Cardiac fibroblast (primary cell): Measurements from ENCODE around the gene GPR78.

Experiments
- DNase-seq, 2 donors: peaks; one replicate each; pipeline versions ENCODE4 v3.0.0 to v3.0.0-alpha.2; 2010; ENCODE audit warnings: low read depth in 2 of 2
- H3K4me3 ChIP-seq, 2 donors: replicated peaks in 1 of 2; 1 replicate in 1 of 2; 2 replicates in 1 of 2; pipeline ENCODE4 v1.5.1; 2011; ENCODE audit warnings: low read depth in 2 of 2, low read length in 2 of 2, mild to moderate bottlenecking in 2 of 2, moderate library complexity in 1 of 2
- CTCF ChIP-seq: IDR thresholded peaks from one replicate; pipeline ENCODE4 v1.5.1; 2011; ENCODE audit warnings: low read depth, mild to moderate bottlenecking, low read length, inconsistent platforms

GPR78 gene

GRCh38 chr4:8550691-8551090 is 29.5 kb upstream of the GPR78 start:
- H3K4me3 ChIP-seq, result no peak overlapping the region
- TF ChIP-seq CTCF, result no peak
- DNase-seq, result no peak

- no peak overlapping the region for H3K4me3 ChIP-seq
- TF ChIP-seq CTCF, result no peak
- DNase-seq, result no peak
Observed at GRCh38 chr4:8552024-8552423, 28.2 kb upstream of the GPR78 start.

- no peak overlapping the region for H3K4me3 ChIP-seq
- TF ChIP-seq CTCF, result no peak
- DNase-seq, result no peak
Observed at GRCh38 chr4:8552581-8553205, 27.5 kb upstream of the GPR78 start.

- TF ChIP-seq CTCF, result no peak
- DNase-seq, result no peak
Observed at GRCh38 chr4:8553216-8553615, 27.0 kb upstream of the GPR78 start.

GRCh38 chr4:8553991-8554405 is 26.2 kb upstream of the GPR78 start:
- DNase-seq, result no peak
- H3K4me3 ChIP-seq, result no peak overlapping the region
- no peak for TF ChIP-seq CTCF

More at GRCh38 chr4:8553216-8553615, 27.0 kb upstream of the GPR78 start:
- no peak overlapping the region for H3K4me3 ChIP-seq

GRCh38 chr4:8554555-8555100 is 25.6 kb upstream of the GPR78 start:
- TF ChIP-seq CTCF, result no peak
- DNase-seq, result no peak
- no peak overlapping the region for H3K4me3 ChIP-seq

GRCh38 chr4:8555716-8556115 is 24.5 kb upstream of the GPR78 start:
- TF ChIP-seq CTCF, result no peak
- DNase-seq, result no peak
- no peak overlapping the region for H3K4me3 ChIP-seq
